Neural progenitor cell (in vitro differentiated cells): ENCODE results near the gene DLK1. TPM values are rescaled to one million over a fixed set of nuclear protein-coding genes. Genes with fewer than 3 reads are reported as not detected.

Source experiments
- DNase-seq: peaks from one replicate; pipeline ENCODE4 v3.0.0-alpha.2; 2016; ENCODE audit warnings: low spot score
- H2AFZ ChIP-seq: fragments of 200-600 bp; sonication (generic); replicated peaks from 2 replicates; pipeline ENCODE4 v1.6.1; 2016; ENCODE audit warnings: antibody characterized with exemption
- H3F3A ChIP-seq: fragments of 200-600 bp; sonication (generic); 2 replicates; pipeline ENCODE4 v1.6.1; 2016; ENCODE audit warnings: antibody characterized with exemption, low read depth
- H3K27ac ChIP-seq: fragments of 200-600 bp; sonication (generic); 2 replicates; pipeline ENCODE4 v1.5.1; 2016; ENCODE audit warnings: mild to moderate bottlenecking
- H3K27me3 ChIP-seq: fragments of 200-600 bp; sonication (generic); 2 replicates; pipeline ENCODE4 v1.6.1; 2016; ENCODE audit warnings: mild to moderate bottlenecking, moderate library complexity
- H3K36me3 ChIP-seq: fragments of 200-600 bp; sonication (generic); 2 replicates; pipeline ENCODE4 v1.5.1; 2016
- H3K4me1 ChIP-seq: fragments of 200-600 bp; sonication (generic); 2 replicates; pipeline ENCODE4 v1.6.1; 2016; ENCODE audit warnings: mixed run types
- H3K4me2 ChIP-seq: fragments of 200-600 bp; sonication (generic); 2 replicates; pipeline ENCODE4 v1.6.1; 2016
- H3K4me3 ChIP-seq: fragments of 200-600 bp; sonication (generic); 2 replicates; pipeline ENCODE4 v1.5.1; 2016
- H3K79me2 ChIP-seq: fragments of 200-600 bp; sonication (generic); 2 replicates; pipeline ENCODE4 v1.6.1; 2016; ENCODE audit warnings: low read depth
- H3K9ac ChIP-seq: fragments of 200-600 bp; sonication (generic); 2 replicates; pipeline ENCODE4 v1.6.1; 2016
- H3K9me3 ChIP-seq: fragments of 200-600 bp; sonication (generic); 2 replicates; pipeline ENCODE4 v1.5.1; 2016; ENCODE audit warnings: low read depth
- H4K20me1 ChIP-seq: fragments of 200-600 bp; sonication (generic); 2 replicates; pipeline ENCODE4 v1.6.1; 2016; ENCODE audit warnings: low read depth
- H3K27ac Mint-ChIP-seq: 3 replicates; pipeline ENCODE4 v1.8.0; 2021; ENCODE audit warnings: mixed read lengths
- H3K27me3 Mint-ChIP-seq: 2 replicates; pipeline ENCODE4 v1.8.0; 2022; ENCODE audit warnings: low read depth, mild to moderate bottlenecking, inconsistent platforms, moderate library complexity, mixed read lengths; ENCODE audit not compliant: insufficient read depth
- H3K36me3 Mint-ChIP-seq: 3 replicates; pipeline ENCODE4 v1.8.0; 2021; ENCODE audit warnings: mixed read lengths
- H3K4me1 Mint-ChIP-seq: 3 replicates; pipeline ENCODE4 v1.8.0; 2021; ENCODE audit warnings: mixed read lengths
- H3K4me3 Mint-ChIP-seq: 3 replicates; pipeline ENCODE4 v1.8.0; 2021; ENCODE audit warnings: mild to moderate bottlenecking, moderate library complexity, mixed read lengths
- H3K9me3 Mint-ChIP-seq: 3 replicates; pipeline ENCODE4 v1.8.0; 2020; ENCODE audit warnings: mixed read lengths
- CTCF ChIP-seq: fragments of 200-600 bp; sonication (generic); IDR thresholded peaks from 2 replicates; pipeline ENCODE4 v1.5.1; 2017; ENCODE audit warnings: antibody characterized with exemption, mild to moderate bottlenecking
- EZH2 ChIP-seq: fragments of 200-600 bp; sonication (generic); IDR thresholded peaks from 2 replicates; pipeline ENCODE4 v1.6.1; 2017; ENCODE audit warnings: antibody characterized with exemption, mild to moderate bottlenecking, moderate library complexity
- EZH2phosphoT487 ChIP-seq: fragments of 200-600 bp; sonication (generic); IDR thresholded peaks from 2 replicates; pipeline ENCODE4 v1.6.1; 2017; ENCODE audit warnings: antibody characterized with exemption
- total RNA-seq: library from RNA; depleted of rRNA; stranded (reverse); fragments of >200 nt; gene quantifications from 2 replicates; pipeline ENCODE4 v1.2.3, GENCODE V29; 2015; ENCODE audit warnings: low replicate concordance

DLK1 gene
- total RNA-seq, 1 donor from 2014 or later, result 312 TPM

- peaks cover 7% of the 10 kb centered on the region for H3K4me1 ChIP-seq
- H3K9me3 ChIP-seq, result no peaks in the 10 kb centered on the region
- TF ChIP-seq EZH2 (no peak), EZH2phosphoT487 (no peak), CTCF (no peak)
- H4K20me1 ChIP-seq, result no peaks in the 10 kb centered on the region
- no peak overlapping the region for H3K4me2 ChIP-seq
- no peak for DNase-seq
- Mint-ChIP-seq H3K9me3 (no peaks in the 10 kb centered on the region), H3K4me1 (peaks cover 41% of the 10 kb centered on the region), H3K27me3 (peaks cover 18% of the 10 kb centered on the region), H3K27ac (no peak overlapping the region), H3K36me3 (no peaks in the 10 kb centered on the region), H3K4me3 (peak overlapping the region; percentile 52)
- H3K27me3 ChIP-seq, result no peaks in the 10 kb centered on the region
- no peaks in the 10 kb centered on the region for H3K79me2 ChIP-seq
- H3K4me3 ChIP-seq, result no peak overlapping the region
- no peaks in the 10 kb centered on the region for H3K36me3 ChIP-seq
- H3K27ac ChIP-seq, result no peak overlapping the region
- no peak overlapping the region for H3K9ac ChIP-seq
- peaks cover 4% of the 10 kb centered on the region for H3F3A ChIP-seq
- H2AFZ ChIP-seq, result no peak overlapping the region
Observed at GRCh38 chr14:100688051-100688450, 38.6 kb upstream of the DLK1 start.

DNA sequence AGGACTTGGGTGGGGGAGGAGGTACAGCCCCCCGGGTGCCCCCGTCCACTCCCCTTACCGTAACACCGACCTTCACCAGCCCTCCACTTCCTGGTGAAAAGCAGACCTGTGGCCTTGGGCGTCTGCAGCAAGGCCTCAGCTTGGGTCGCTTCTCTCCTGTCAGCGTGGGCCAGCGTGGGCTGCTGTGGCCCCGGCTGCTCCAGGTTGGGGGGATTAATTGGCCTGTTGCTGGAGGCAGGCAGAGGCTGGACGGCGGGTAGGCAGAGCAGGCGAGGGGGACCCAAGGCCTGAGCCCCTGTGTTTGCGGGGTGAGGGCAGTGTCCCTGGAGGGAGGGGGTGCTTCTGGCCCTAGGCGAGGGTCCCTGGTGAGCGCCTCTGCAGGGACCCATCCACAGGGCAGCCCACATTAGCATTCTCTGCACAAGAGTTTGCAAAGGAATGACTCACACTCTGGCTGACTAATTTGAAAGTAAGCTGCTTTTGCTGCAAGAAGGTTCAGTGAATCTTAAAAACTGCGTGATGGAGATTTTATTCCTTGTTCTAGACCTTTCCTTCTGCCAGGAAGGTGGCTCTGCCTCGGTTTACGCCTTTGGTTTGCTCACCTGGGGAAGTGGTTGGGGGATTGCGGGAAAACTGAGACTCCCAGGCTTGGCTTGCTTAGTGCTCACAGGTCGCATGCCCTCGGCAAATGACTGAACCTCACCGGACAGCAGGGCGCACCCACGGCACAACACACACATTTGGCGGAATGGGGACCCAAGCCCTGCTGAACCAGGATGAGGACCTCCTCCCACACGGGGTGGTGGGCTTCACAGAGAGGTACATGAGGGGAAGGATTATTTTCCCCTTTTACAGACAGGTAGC is 37.9 kb upstream of the DLK1 start:
- DNase-seq, result no peak
- peaks cover 7% of the 10 kb centered on the region for H3K4me1 ChIP-seq
- H3K27ac ChIP-seq, result no peak overlapping the region
- no peaks in the 10 kb centered on the region for H3K79me2 ChIP-seq
- H3K36me3 ChIP-seq, result no peaks in the 10 kb centered on the region
- no peak overlapping the region for H3K9ac ChIP-seq
- Mint-ChIP-seq H3K27ac (peak overlapping the region; percentile 87), H3K27me3 (peaks cover 18% of the 10 kb centered on the region), H3K9me3 (no peaks in the 10 kb centered on the region), H3K4me3 (no peak overlapping the region), H3K4me1 (peaks cover 43% of the 10 kb centered on the region), H3K36me3 (no peaks in the 10 kb centered on the region)
- no peak overlapping the region for H3K4me3 ChIP-seq
- peaks cover 4% of the 10 kb centered on the region for H3F3A ChIP-seq
- no peaks in the 10 kb centered on the region for H3K9me3 ChIP-seq
- H3K4me2 ChIP-seq, result no peak overlapping the region
- TF ChIP-seq EZH2phosphoT487 (no peak), EZH2 (no peak), CTCF (no peak)
- no peaks in the 10 kb centered on the region for H4K20me1 ChIP-seq
- no peak overlapping the region for H2AFZ ChIP-seq
- H3K27me3 ChIP-seq, result no peaks in the 10 kb centered on the region

GRCh38 chr14:100690672-100691071 is 36.0 kb upstream of the DLK1 start:
- peak overlapping the region; percentile 35 for H3K4me3 Mint-ChIP-seq
- Histone ChIP-seq H3F3A (no peaks in the 10 kb centered on the region), H3K4me1 (peaks cover 7% of the 10 kb centered on the region), H2AFZ (no peak overlapping the region), H3K79me2 (no peaks in the 10 kb centered on the region), H3K27me3 (no peaks in the 10 kb centered on the region), H4K20me1 (no peaks in the 10 kb centered on the region), H3K4me2 (no peak overlapping the region), H3K9me3 (no peaks in the 10 kb centered on the region), H3K9ac (no peak overlapping the region), H3K36me3 (no peaks in the 10 kb centered on the region), H3K4me3 (no peak overlapping the region), H3K27ac (no peak overlapping the region)
- no peaks in the 10 kb centered on the region for H3K36me3 Mint-ChIP-seq
- H3K27ac Mint-ChIP-seq, result peak overlapping the region; percentile 60
- TF ChIP-seq CTCF, result no peak
- no peak for TF ChIP-seq EZH2phosphoT487
- TF ChIP-seq EZH2, result no peak
- peaks cover 12% of the 10 kb centered on the region for H3K27me3 Mint-ChIP-seq
- peaks cover 46% of the 10 kb centered on the region for H3K4me1 Mint-ChIP-seq
- no peaks in the 10 kb centered on the region for H3K9me3 Mint-ChIP-seq
- no peak for DNase-seq
